Measurements from ENCODE around the gene PDZD4. TPM values are rescaled to one million over a fixed set of nuclear protein-coding genes. Genes with fewer than 3 reads are reported as not detected.

Gene PDZD4
- total and polyA plus RNA-seq, 2 of the 4 experiments (the other 2 are of a cell fraction): under 0.01 to 0.38 TPM

DNA sequence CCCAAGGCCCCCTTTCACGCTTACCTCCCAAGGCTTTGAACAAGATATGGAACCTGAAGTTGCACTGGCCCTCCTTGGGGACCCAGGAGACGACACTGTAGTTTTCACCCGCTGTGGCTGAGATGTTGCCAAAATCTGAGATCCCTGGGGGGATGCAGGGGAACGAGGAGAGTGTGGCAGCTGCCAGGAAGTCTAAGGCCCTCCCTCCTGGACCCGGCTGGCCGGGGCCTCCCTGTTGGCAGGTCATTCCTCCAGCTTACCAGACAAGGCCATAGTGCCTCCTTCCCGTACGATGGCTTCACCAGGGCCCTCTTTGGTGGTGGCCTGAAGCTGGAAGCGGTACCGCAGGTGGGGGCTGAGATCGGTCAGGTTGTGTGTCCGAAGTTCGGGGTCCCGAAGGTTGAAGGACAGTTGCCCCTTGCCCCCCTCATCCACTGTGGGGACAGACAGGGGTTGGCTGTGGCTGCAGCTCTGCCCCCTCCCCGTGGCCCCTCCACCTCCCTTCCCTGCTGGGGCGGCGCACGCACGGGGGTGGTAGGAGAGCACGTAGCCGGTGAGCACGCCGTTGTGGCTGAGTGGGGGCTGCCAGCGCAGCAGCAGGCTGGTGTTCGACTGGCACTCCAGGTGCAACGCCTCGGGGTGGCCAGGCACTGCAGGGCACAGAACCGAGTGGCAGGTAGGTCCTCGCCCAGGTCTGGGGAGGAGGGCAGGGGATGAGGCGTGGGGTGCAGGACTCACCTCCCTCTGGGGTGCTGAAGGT lies 34.4 kb upstream of the PDZD4 start:
- Histone ChIP-seq H3K56ac (ENCODE audit: extremely low read depth, insufficient read depth, low read length) (no peak overlapping the region), H2BK15ac (ENCODE audit: low read depth, low read length) (no peak overlapping the region), H3K14ac (replicated peaks; ENCODE audit: low read depth, low read length) (no peak overlapping the region), H3K18ac (ENCODE audit: low read depth, low read length) (no peak overlapping the region), H3K27ac (ENCODE audit: insufficient read depth, low read length) (no peak overlapping the region), H4K20me1 (ENCODE audit: insufficient read depth, low read length) (no peaks in the 10 kb centered on the region), H3K23ac (ENCODE audit: low read depth, low read length) (no peak overlapping the region), H3K9ac (ENCODE audit: low read depth, low read length) (no peak overlapping the region), H4K5ac (ENCODE audit: low read depth, low read length) (no peak overlapping the region), H2BK20ac (ENCODE audit: low read depth, low read length) (no peak overlapping the region), H4K91ac (ENCODE audit: insufficient read depth, low read depth, low read length) (no peak overlapping the region), H2BK120ac (ENCODE audit: low read depth, low read length) (no peak overlapping the region), H4K8ac (ENCODE audit: low read depth in 2 of 2, low read length in 2 of 2) (no peak overlapping the region), H3K4me3 (ENCODE audit: insufficient read depth, low read depth, low read length) (no peak overlapping the region), H2AFZ (replicated peaks; ENCODE audit: low read length, poor library complexity) (no peak overlapping the region), H3K4ac (ENCODE audit: low read depth, low read length) (no peak overlapping the region), H3K4me2 (ENCODE audit: low read depth, low read length) (no peak overlapping the region), H3K79me1 (ENCODE audit: low read depth in 1 of 2, low read length in 2 of 2) (no peaks in the 10 kb centered on the region), H2AK5ac (ENCODE audit: low read depth, low read length) (no peak overlapping the region), H3K36me3 (ENCODE audit: control insufficient read depth, insufficient read depth, low read length) (no peaks in the 10 kb centered on the region), H2AK9ac (replicated peaks; ENCODE audit: low read depth, low read length, poor library complexity) (no peak overlapping the region), H3K4me1 (ENCODE audit: control insufficient read depth, insufficient read depth, low read length) (no peaks in the 10 kb centered on the region), H3K9me3 (ENCODE audit: control insufficient read depth, insufficient read depth, low read length) (peaks cover 6% of the 10 kb centered on the region), H3K27me3 (ENCODE audit: control insufficient read depth, insufficient read depth, low read length) (peaks cover 21% of the 10 kb centered on the region; the same call in 1 of the 2 replicates), H3K9me1 (ENCODE audit: insufficient read depth, low read length) (no peaks in the 10 kb centered on the region), H2BK5ac (ENCODE audit: low read depth, low read length, poor library complexity, severe bottlenecking) (no peak overlapping the region)
- TF ChIP-seq MAFK (IDR thresholded peaks at IDR 0.05; ENCODE audit: low read depth, low read length): no peak
- TF ChIP-seq NFE2L2 (IDR thresholded peaks at IDR 0.05; ENCODE audit: low read depth, low read length): no peak
- no peak for TF ChIP-seq RFX5 (IDR thresholded peaks at IDR 0.05; ENCODE audit: low read depth, low read length)
- no peak for TF ChIP-seq MAZ (IDR thresholded peaks at IDR 0.05; ENCODE audit: borderline replicate concordance, low read depth, low read length)
- TF ChIP-seq, protein P1, sequence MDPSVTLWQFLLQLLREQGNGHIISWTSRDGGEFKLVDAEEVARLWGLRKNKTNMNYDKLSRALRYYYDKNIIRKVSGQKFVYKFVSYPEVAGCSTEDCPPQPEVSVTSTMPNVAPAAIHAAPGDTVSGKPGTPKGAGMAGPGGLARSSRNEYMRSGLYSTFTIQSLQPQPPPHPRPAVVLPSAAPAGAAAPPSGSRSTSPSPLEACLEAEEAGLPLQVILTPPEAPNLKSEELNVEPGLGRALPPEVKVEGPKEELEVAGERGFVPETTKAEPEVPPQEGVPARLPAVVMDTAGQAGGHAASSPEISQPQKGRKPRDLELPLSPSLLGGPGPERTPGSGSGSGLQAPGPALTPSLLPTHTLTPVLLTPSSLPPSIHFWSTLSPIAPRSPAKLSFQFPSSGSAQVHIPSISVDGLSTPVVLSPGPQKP (IDR thresholded peaks at IDR 0.05; ENCODE audit: borderline replicate concordance, low read depth, low read length): no peak
- TF ChIP-seq RAD21 (IDR thresholded peaks at IDR 0.05; ENCODE audit: low read length): no peak
- no peak for TF ChIP-seq BHLHE40 (IDR thresholded peaks at IDR 0.05; ENCODE audit: low read depth, low read length)
- no peak for TF ChIP-seq FOS (IDR thresholded peaks at IDR 0.05; ENCODE audit: low read depth, low read length)
- no peak for TF ChIP-seq RCOR1 (IDR thresholded peaks at IDR 0.05; ENCODE audit: insufficient replicate concordance, low read length)
- TF ChIP-seq, protein P2, sequence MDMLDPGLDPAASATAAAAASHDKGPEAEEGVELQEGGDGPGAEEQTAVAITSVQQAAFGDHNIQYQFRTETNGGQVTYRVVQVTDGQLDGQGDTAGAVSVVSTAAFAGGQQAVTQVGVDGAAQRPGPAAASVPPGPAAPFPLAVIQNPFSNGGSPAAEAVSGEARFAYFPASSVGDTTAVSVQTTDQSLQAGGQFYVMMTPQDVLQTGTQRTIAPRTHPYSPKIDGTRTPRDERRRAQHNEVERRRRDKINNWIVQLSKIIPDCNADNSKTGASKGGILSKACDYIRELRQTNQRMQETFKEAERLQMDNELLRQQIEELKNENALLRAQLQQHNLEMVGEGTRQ (IDR thresholded peaks at IDR 0.05; ENCODE audit: low read depth, low read length): no peak
- TF ChIP-seq SMC3 (IDR thresholded peaks at IDR 0.05; ENCODE audit: low read depth, low read length): no peak
- TF ChIP-seq MXI1 (IDR thresholded peaks at IDR 0.05; ENCODE audit: borderline replicate concordance, low read depth, low read length): no peak
- no peak for TF ChIP-seq CHD1 (IDR thresholded peaks at IDR 0.05; ENCODE audit: low read depth, low read length)
- TF ChIP-seq, protein P3, sequence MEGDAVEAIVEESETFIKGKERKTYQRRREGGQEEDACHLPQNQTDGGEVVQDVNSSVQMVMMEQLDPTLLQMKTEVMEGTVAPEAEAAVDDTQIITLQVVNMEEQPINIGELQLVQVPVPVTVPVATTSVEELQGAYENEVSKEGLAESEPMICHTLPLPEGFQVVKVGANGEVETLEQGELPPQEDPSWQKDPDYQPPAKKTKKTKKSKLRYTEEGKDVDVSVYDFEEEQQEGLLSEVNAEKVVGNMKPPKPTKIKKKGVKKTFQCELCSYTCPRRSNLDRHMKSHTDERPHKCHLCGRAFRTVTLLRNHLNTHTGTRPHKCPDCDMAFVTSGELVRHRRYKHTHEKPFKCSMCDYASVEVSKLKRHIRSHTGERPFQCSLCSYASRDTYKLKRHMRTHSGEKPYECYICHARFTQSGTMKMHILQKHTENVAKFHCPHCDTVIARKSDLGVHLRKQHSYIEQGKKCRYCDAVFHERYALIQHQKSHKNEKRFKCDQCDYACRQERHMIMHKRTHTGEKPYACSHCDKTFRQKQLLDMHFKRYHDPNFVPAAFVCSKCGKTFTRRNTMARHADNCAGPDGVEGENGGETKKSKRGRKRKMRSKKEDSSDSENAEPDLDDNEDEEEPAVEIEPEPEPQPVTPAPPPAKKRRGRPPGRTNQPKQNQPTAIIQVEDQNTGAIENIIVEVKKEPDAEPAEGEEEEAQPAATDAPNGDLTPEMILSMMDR (conservative IDR thresholded peaks at IDR 0.05; ENCODE audit: low read depth, low read length): no peak
- no peak for TF ChIP-seq CEBPB (IDR thresholded peaks at IDR 0.05; ENCODE audit: low read depth, low read length)
- no peak for TF ChIP-seq POLR2A (IDR thresholded peaks at IDR 0.05; ENCODE audit: low read depth, low read length)
- in situ Hi-C loops (cut with MboI; ENCODE audit: low sequenced_read_pairs) (no loop called here), dilution Hi-C loops (cut with HindIII; ENCODE audit: low sequenced_read_pairs, unreplicated experiment) (no loop called here), intact Hi-C loops (cut with micrococcal nuclease) (no loop called here)
- 78% methylated on average over 7 of the region's 30 CpGs; no CpG with 5 or more reads in 1 of the 2 experiments for WGBS, 2 experiments (ENCODE audit: extremely low coverage in 2 of 2, insufficient read length in 1 of 2)
- no TSS peak for BruUV-seq (replicated peaks)
- CTCF ChIA-PET: no interaction called here
- ATAC-seq (ENCODE audit: low read depth) (no peak), DNase-seq (no peak)
- POLR2A ChIA-PET (ENCODE audit: unreplicated experiment): no interaction called here

Measured in IMR-90 (cell line).